Ascending aorta (tissue), 2 donors: ENCODE measurements around the gene PARD6A. TPM values are rescaled to one million over a fixed set of nuclear protein-coding genes. Genes with fewer than 3 reads are reported as not detected.

ENCODE experiments used
- DNase-seq, 2 donors: peaks; one replicate each; pipeline ENCODE4 v3.0.0-alpha.2; 2019; ENCODE audit warnings: low spot score in 2 of 2
- H3K27ac ChIP-seq, 2 donors: fragments of 200-600 bp; sonication (generic); one replicate each; pipeline ENCODE4 v1.5.1; 2016 to 2017; ENCODE audit warnings: mild to moderate bottlenecking in 1 of 2
- H3K27me3 ChIP-seq: fragments of 200-600 bp; sonication (generic); one replicate; pipeline ENCODE4 v1.5.1; 2017
- H3K36me3 ChIP-seq, 2 donors: fragments of 200-600 bp; sonication (generic); one replicate each; pipeline ENCODE4 v1.5.1; 2016
- H3K4me1 ChIP-seq, 2 donors: fragments of 200-600 bp; sonication (generic); one replicate each; pipeline ENCODE4 v1.5.1; 2016 to 2017; ENCODE audit warnings: mild to moderate bottlenecking in 1 of 2
- H3K4me3 ChIP-seq, 2 donors: fragments of 200-600 bp; sonication (generic); one replicate each; pipeline ENCODE4 v1.5.1; 2016 to 2017; ENCODE audit warnings: mild to moderate bottlenecking in 1 of 2
- H3K9me3 ChIP-seq, 2 donors: fragments of 200-600 bp; sonication (generic); one replicate each; pipeline ENCODE4 v1.5.1; 2016
- CTCF ChIP-seq, 3 experiments: fragments of 200-600 bp in 2 of 3; fragments of 450-650 bp in 1 of 3; sonication (generic) in 2 of 3; IDR thresholded peaks; one replicate each; pipeline ENCODE4 v1.5.1; 2016 to 2019; ENCODE audit warnings: antibody characterized with exemption in 3 of 3, mild to moderate bottlenecking in 1 of 3, moderate library complexity in 1 of 3
- intact Hi-C: fragments of 100-400 bp; cut with DNase I; formaldehyde crosslinking; loops from one replicate; pipeline ENCODE4 v1.15.1; 2023
- total RNA-seq: library from RNA; depleted of rRNA; stranded (reverse); fragments of >200 nt; gene quantifications from one replicate; pipeline ENCODE4 v1.1.0, GENCODE V29; 2016

Gene PARD6A
- total RNA-seq, 1 donor from 2014 or later, result 8.4 TPM

- H3K27ac ChIP-seq, result peak overlapping the region in 1 of 2 donors; percentile 91
- TF ChIP-seq CTCF (IDR thresholded peaks at IDR 0.05), result no peak
- no peak for DNase-seq
- H3K4me1 ChIP-seq, result peaks cover 9 to 20% of the 10 kb centered on the region in 2 donors
- H3K27me3 ChIP-seq, result no peaks in the 10 kb centered on the region
- intact Hi-C loops, result loop anchor here (1.0 to 10.0 kb wide), 4 partner anchors 9 to 424 kb away; partner anchors contain the start of genes CTCF, FHOD1 and SLC9A5
- no peaks in the 10 kb centered on the region for H3K9me3 ChIP-seq
- H3K36me3 ChIP-seq, result no peaks in the 10 kb centered on the region
- H3K4me3 ChIP-seq, result no peak overlapping the region
Measured at GRCh38 chr16:67668495-67669157, 7.9 kb downstream of the PARD6A start.

- Histone ChIP-seq H3K9me3 (no peaks in the 10 kb centered on the region), H3K36me3 (no peaks in the 10 kb centered on the region), H3K4me1 (peaks cover 9 to 20% of the 10 kb centered on the region in 2 donors), H3K27ac (no peak overlapping the region), H3K4me3 (no peak overlapping the region), H3K27me3 (no peaks in the 10 kb centered on the region)
- no peak for TF ChIP-seq CTCF (IDR thresholded peaks at IDR 0.05)
- DNase-seq, result no peak
- intact Hi-C loops, result loop anchor here (10.0 kb wide), 1 partner anchor 425 kb away; the partner anchor contains the start of genes FHOD1 and SLC9A5
Measured at GRCh38 chr16:67669499-67670101, 8.8 kb downstream of the PARD6A start.

- no peak for TF ChIP-seq CTCF (IDR thresholded peaks at IDR 0.05)
- no peaks in the 10 kb centered on the region for H3K9me3 ChIP-seq
- H3K4me3 ChIP-seq, result no peak overlapping the region
- no peaks in the 10 kb centered on the region for H3K27me3 ChIP-seq
- H3K36me3 ChIP-seq, result peaks cover 0 to 2% of the 10 kb centered on the region in 2 donors
- peaks cover 3 to 5% of the 10 kb centered on the region in 2 donors for H3K4me1 ChIP-seq
- intact Hi-C loops, result no loop called here
- peak overlapping the region in 1 of 2 donors; percentile 82 for H3K27ac ChIP-seq
- DNase-seq, result no peak
Measured at GRCh38 chr16:67672306-67672705, 11.5 kb downstream of the PARD6A start.

- peak; percentile 37 to 51 (median 50) for TF ChIP-seq CTCF (IDR thresholded peaks at IDR 0.05)
- Histone ChIP-seq H3K4me3 (no peak overlapping the region), H3K27me3 (no peaks in the 10 kb centered on the region), H3K27ac (peak overlapping the region; percentile 31 to 82), H3K4me1 (no peaks in the 10 kb centered on the region), H3K36me3 (peaks cover 0 to 2% of the 10 kb centered on the region in 2 donors), H3K9me3 (no peaks in the 10 kb centered on the region)
- intact Hi-C loops, result no loop called here
- DNase-seq, result peak in 1 of 2 donors; percentile 78
Measured at GRCh38 chr16:67672739-67673662, 12.2 kb downstream of the PARD6A start.

- H3K4me3 ChIP-seq, result no peak overlapping the region
- peaks cover 0 to 2% of the 10 kb centered on the region in 2 donors for H3K36me3 ChIP-seq
- peak in 1 of 2 donors; percentile 78 for DNase-seq
- intact Hi-C loops, result no loop called here
- H3K9me3 ChIP-seq, result no peaks in the 10 kb centered on the region
- no peaks in the 10 kb centered on the region for H3K27me3 ChIP-seq
- H3K4me1 ChIP-seq, result no peaks in the 10 kb centered on the region
- no peak for TF ChIP-seq CTCF (IDR thresholded peaks at IDR 0.05)
- peak overlapping the region; percentile 31 to 82 for H3K27ac ChIP-seq
Measured at GRCh38 chr16:67673712-67674580, 13.2 kb downstream of the PARD6A start.
